ENCODE measurements around the gene APOBEC3A. TPM values are rescaled to one million over a fixed set of nuclear protein-coding genes. Genes with fewer than 3 reads are reported as not detected.

Gene APOBEC3A
- total and polyA plus RNA-seq, 2 of the 8 experiments (the other 6 are each of a cell fraction or from before 2014, with no cell fraction given) = not detected

GRCh38 chr22:38973289-38974169 lies 16.1 kb downstream of the APOBEC3A start (continued):
- no peak for TF ChIP-seq ATF3 (IDR thresholded peaks at IDR 0.05; ENCODE audit: insufficient read depth, low read depth, low read length)
- TF ChIP-seq NANOG (IDR thresholded peaks at IDR 0.05; ENCODE audit: insufficient read depth, low read depth, low read length, poor library complexity, severe bottlenecking) = no peak
- TF ChIP-seq POU5F1 (IDR thresholded peaks at IDR 0.05; ENCODE audit: low read depth, low read length) = no peak
- no peak for TF ChIP-seq SIRT6 (IDR thresholded peaks at IDR 0.05; ENCODE audit: low read length)
- TF ChIP-seq JUND (IDR thresholded peaks at IDR 0.05; ENCODE audit: low read length) = no peak
- no peak for TF ChIP-seq TBP (IDR thresholded peaks at IDR 0.05; ENCODE audit: low read depth, low read length)
